IMR-90 (cell line): ENCODE data around the gene ARSB. TPM values are rescaled to one million over a fixed set of nuclear protein-coding genes. Genes with fewer than 3 reads are reported as not detected.

Source experiments
- ATAC-seq: fragments of 200-7000 bp; cut with Tn5 transposase; 2 replicates; pipeline ENCODE4 v1.9.1; 2020; ENCODE audit warnings: low read depth, mild to moderate bottlenecking, moderate library complexity
- BruUV-seq: library from RNA; stranded (reverse); fragments of 400-500 nt; replicated peaks from 2 replicates; lab custom pipeline; 2021; lab: Mats Ljungman, UMichigan
- CTCF ChIA-PET: fragments of 300-600 bp; formaldehyde crosslinking; extraction: SDS; loops from one replicate; lab custom pipeline; 2021; ENCODE audit warnings: antibody characterized with exemption; lab: Yijun Ruan, JAX
- POLR2A ChIA-PET: fragments of 300-600 bp; sonication (Branson Sonifier 250); formaldehyde crosslinking; loops from one replicate; lab custom pipeline; 2022; ENCODE audit warnings: antibody characterized with exemption; ENCODE audit not compliant: unreplicated experiment; lab: Charles Lee
- DNase-seq: peaks from one replicate; pipeline ENCODE4 v3.0.0; 2013
- H2AFZ ChIP-seq: replicated peaks from 2 replicates; pipeline ENCODE3; 2013; ENCODE audit warnings: low read length, mild to moderate bottlenecking; ENCODE audit not compliant: poor library complexity
- H2AK5ac ChIP-seq: 2 replicates; pipeline ENCODE4 v1.6.1; 2013; ENCODE audit warnings: low read depth, low read length, inconsistent platforms
- H2AK9ac ChIP-seq: replicated peaks from 2 replicates; pipeline ENCODE3; 2013; ENCODE audit warnings: mild to moderate bottlenecking, low read depth, low read length, moderate library complexity; ENCODE audit not compliant: poor library complexity
- H2BK120ac ChIP-seq: 2 replicates; pipeline ENCODE4 v1.6.1; 2013; ENCODE audit warnings: low read depth, low read length, inconsistent platforms
- H2BK15ac ChIP-seq: 3 replicates; pipeline ENCODE4 v1.6.1; 2013; ENCODE audit warnings: low read depth, low read length, inconsistent platforms
- H2BK20ac ChIP-seq: 2 replicates; pipeline ENCODE4 v1.6.1; 2013; ENCODE audit warnings: low read depth, mild to moderate bottlenecking, inconsistent platforms, low read length, moderate library complexity
- H2BK5ac ChIP-seq: 2 replicates; pipeline ENCODE4 v1.6.1; 2013; ENCODE audit warnings: mild to moderate bottlenecking, low read depth, low read length, inconsistent platforms; ENCODE audit not compliant: poor library complexity, severe bottlenecking
- H3K14ac ChIP-seq: replicated peaks from 2 replicates; pipeline ENCODE4 v1.6.1; 2013; ENCODE audit warnings: low read depth, low read length, inconsistent platforms
- H3K18ac ChIP-seq: 2 replicates; pipeline ENCODE4 v1.6.1; 2013; ENCODE audit warnings: low read depth, low read length, control low read depth
- H3K23ac ChIP-seq: 2 replicates; pipeline ENCODE4 v1.6.1; 2013; ENCODE audit warnings: low read depth, low read length, inconsistent platforms
- H3K27ac ChIP-seq: 2 replicates; pipeline ENCODE4 v1.5.1; 2013; ENCODE audit warnings: mild to moderate bottlenecking, control low read depth, low read length; ENCODE audit not compliant: insufficient read depth
- H3K27me3 ChIP-seq: 2 replicates; pipeline ENCODE4 v1.6.1; 2013; ENCODE audit warnings: low read length; ENCODE audit not compliant: control insufficient read depth, insufficient read depth
- H3K36me3 ChIP-seq: 2 replicates; pipeline ENCODE4 v1.6.1; 2013; ENCODE audit warnings: low read length, mixed read lengths; ENCODE audit not compliant: control insufficient read depth, insufficient read depth
- H3K4ac ChIP-seq: 2 replicates; pipeline ENCODE4 v1.6.1; 2013; ENCODE audit warnings: low read depth, low read length, inconsistent platforms
- H3K4me1 ChIP-seq: 2 replicates; pipeline ENCODE4 v1.6.1; 2013; ENCODE audit warnings: low read length, mixed read lengths; ENCODE audit not compliant: control insufficient read depth, insufficient read depth
- H3K4me2 ChIP-seq: 2 replicates; pipeline ENCODE4 v1.6.1; 2013; ENCODE audit warnings: low read depth, mild to moderate bottlenecking, control low read depth, low read length, moderate library complexity
- H3K4me3 ChIP-seq: 2 replicates; pipeline ENCODE4 v1.5.1; 2013; ENCODE audit warnings: low read depth, mild to moderate bottlenecking, control low read depth, low read length, moderate library complexity; ENCODE audit not compliant: insufficient read depth
- H3K56ac ChIP-seq: 2 replicates; pipeline ENCODE4 v1.6.1; 2013; ENCODE audit warnings: low read length, inconsistent platforms; ENCODE audit not compliant: insufficient read depth; ENCODE audit errors: extremely low read depth
- H3K79me1 ChIP-seq, 2 experiments: 2 replicates each; pipeline ENCODE4 v1.6.1; 2013; ENCODE audit warnings: low read length in 2 of 2, inconsistent platforms in 1 of 2, low read depth in 1 of 2
- H3K9ac ChIP-seq: 2 replicates; pipeline ENCODE4 v1.6.1; 2013; ENCODE audit warnings: low read depth, low read length, control low read depth
- H3K9me1 ChIP-seq: 2 replicates; pipeline ENCODE4 v1.6.1; 2013; ENCODE audit warnings: low read length, inconsistent platforms; ENCODE audit not compliant: insufficient read depth
- H3K9me3 ChIP-seq: 2 replicates; pipeline ENCODE4 v1.6.1; 2013; ENCODE audit warnings: low read length; ENCODE audit not compliant: control insufficient read depth, insufficient read depth
- H4K20me1 ChIP-seq: 2 replicates; pipeline ENCODE4 v1.6.1; 2013; ENCODE audit warnings: low read length, inconsistent platforms; ENCODE audit not compliant: insufficient read depth
- H4K5ac ChIP-seq: 2 replicates; pipeline ENCODE4 v1.6.1; 2013; ENCODE audit warnings: mild to moderate bottlenecking, low read depth, low read length, control low read depth
- H4K8ac ChIP-seq, 2 experiments: 2 replicates each; pipeline ENCODE4 v1.6.1; 2013; ENCODE audit warnings: low read depth in 2 of 2, low read length in 2 of 2, control low read depth in 1 of 2, inconsistent platforms in 1 of 2
- H4K91ac ChIP-seq: 2 replicates; pipeline ENCODE4 v1.6.1; 2013; ENCODE audit warnings: low read depth, low read length, inconsistent platforms; ENCODE audit not compliant: insufficient read depth
- BHLHE40 ChIP-seq: fragments of 150-350 bp; IDR thresholded peaks from 2 replicates; pipeline ENCODE4 v1.6.1; 2016; ENCODE audit warnings: mild to moderate bottlenecking, low read depth, low read length
- CEBPB ChIP-seq: IDR thresholded peaks from 2 replicates; pipeline ENCODE4 v1.6.1; 2012; ENCODE audit warnings: low read depth, low read length, improper control_type of control experiment
- CHD1 ChIP-seq: IDR thresholded peaks from 2 replicates; pipeline ENCODE4 v1.6.1; 2012; ENCODE audit warnings: low read depth, low read length, improper control_type of control experiment
- CTCF ChIP-seq: conservative IDR thresholded peaks from 2 replicates; pipeline ENCODE4 v1.5.1; 2012; ENCODE audit warnings: mild to moderate bottlenecking, low read depth, low read length, improper control_type of control experiment
- FOS ChIP-seq: fragments of 150-350 bp; IDR thresholded peaks from 2 replicates; pipeline ENCODE4 v1.6.1; 2016; ENCODE audit warnings: low read depth, low read length
- MAFK ChIP-seq: IDR thresholded peaks from 2 replicates; pipeline ENCODE4 v1.6.1; 2012; ENCODE audit warnings: low read depth, low read length, improper control_type of control experiment
- MAZ ChIP-seq: IDR thresholded peaks from 2 replicates; pipeline ENCODE4 v1.6.1; 2012; ENCODE audit warnings: low read depth, mild to moderate bottlenecking, low read length, improper control_type of control experiment, moderate library complexity, borderline replicate concordance
- NFE2L2 ChIP-seq: fragments of 150-350 bp; IDR thresholded peaks from 2 replicates; pipeline ENCODE4 v1.6.1; 2016; ENCODE audit warnings: low read depth, mild to moderate bottlenecking, low read length
- POLR2A ChIP-seq: IDR thresholded peaks from 2 replicates; pipeline ENCODE4 v1.6.1; 2012; ENCODE audit warnings: mild to moderate bottlenecking, low read depth, low read length
- RAD21 ChIP-seq: IDR thresholded peaks from 2 replicates; pipeline ENCODE4 v1.6.1; 2012; ENCODE audit warnings: low read length, improper control_type of control experiment
- RCOR1 ChIP-seq: IDR thresholded peaks from 2 replicates; pipeline ENCODE4 v1.6.1; 2012; ENCODE audit warnings: mild to moderate bottlenecking, low read length, improper control_type of control experiment; ENCODE audit not compliant: insufficient replicate concordance
- USF2 ChIP-seq: fragments of 150-350 bp; IDR thresholded peaks from 2 replicates; pipeline ENCODE4 v1.6.1; 2017; ENCODE audit warnings: mild to moderate bottlenecking, antibody characterized with exemption, low read length, low read depth
- WGBS, 2 experiments: methylation state at CpG; one replicate each; pipeline versions ENCODE4 v1.1.5 to v1.1.7; 2013; ENCODE audit warnings: missing lambda C conversion rate in 2 of 2; ENCODE audit not compliant: insufficient read length in 1 of 2; ENCODE audit errors: extremely low coverage in 2 of 2; 5-methylcytosine and 5-hydroxymethylcytosine counted together
- dilution Hi-C: fragments of 300-500 bp; cut with HindIII; formaldehyde crosslinking; loops from one replicate; pipeline ENCODE4 v1.14.3; 2018; ENCODE audit warnings: low sequenced_read_pairs; ENCODE audit not compliant: unreplicated experiment
- in situ Hi-C: fragments of 300-500 bp; cut with MboI; formaldehyde crosslinking; loops from 3 replicates; pipeline ENCODE4 v1.14.3; 2019; ENCODE audit warnings: low sequenced_read_pairs, inconsistent platforms, mixed read lengths
- intact Hi-C: fragments of 100-400 bp; cut with micrococcal nuclease; formaldehyde crosslinking; loops from 2 replicates; pipeline ENCODE4 v1.10.0; 2022
- polyA plus RNA-seq, 3 experiments: library from polyadenylated mRNA; depleted of rRNA; stranded (reverse); fragments of >200 nt; gene quantifications; 2 replicates each; pipeline ENCODE4 v1.2.3, GENCODE V29; 2012; ENCODE audit warnings: low replicate concordance in 1 of 3
- total RNA-seq: library from RNA; depleted of rRNA; stranded (reverse); fragments of >200 nt; gene quantifications from 2 replicates; pipeline ENCODE4 v1.2.3, GENCODE V29; 2012

ARSB gene
- total and polyA plus RNA-seq, 2 of the 4 experiments (the other 2 are of a cell fraction) = 16.0 to 16.3 TPM

- no peak overlapping the region for H4K91ac ChIP-seq
- no peak for TF ChIP-seq RAD21
- no peak for TF ChIP-seq CTCF
- no peak for TF ChIP-seq FOS
- no peak for TF ChIP-seq BHLHE40
- no peak for TF ChIP-seq CHD1
- no peak for TF ChIP-seq USF2
- TF ChIP-seq POLR2A = no peak
- TF ChIP-seq MAZ = no peak
- no peak for TF ChIP-seq NFE2L2
- no peak for TF ChIP-seq CEBPB
- TF ChIP-seq MAFK = no peak
- no peak for TF ChIP-seq RCOR1
These were observed 26.3 kb downstream of the ARSB start for GRCh38 chr5:78958672-78959445.

More at GRCh38 chr5:78958672-78959445, 26.3 kb downstream of the ARSB start:
- ChIA-PET CTCF (no interaction called here), POLR2A (interaction anchor here (0.6 kb wide), 1 partner anchor 510 kb away, joined by 4 read pairs; no protein-coding TSS in a partner anchor)
- Histone ChIP-seq H3K27ac (no peak overlapping the region), H3K27me3 (no peaks in the 10 kb centered on the region), H3K79me1 (no peaks in the 10 kb centered on the region), H3K56ac (no peak overlapping the region), H3K14ac (no peak overlapping the region), H3K9me1 (no peaks in the 10 kb centered on the region), H3K4ac (no peak overlapping the region), H3K4me1 (no peaks in the 10 kb centered on the region), H3K9ac (no peak overlapping the region), H3K36me3 (0 out of 2 replicates have a peak, but pooled peaks cover 1% of the 10 kb centered on the region), H3K23ac (no peak overlapping the region), H4K20me1 (no peaks in the 10 kb centered on the region), H2AFZ (no peak overlapping the region), H3K4me2 (no peak overlapping the region), H4K8ac (no peak overlapping the region), H2AK9ac (no peak overlapping the region), H2AK5ac (no peak overlapping the region), H2BK120ac (no peak overlapping the region), H2BK20ac (no peak overlapping the region), H3K9me3 (no peaks in the 10 kb centered on the region), H3K18ac (no peak overlapping the region), H2BK5ac (no peak overlapping the region), H3K4me3 (no peak overlapping the region), H2BK15ac (no peak overlapping the region), H4K5ac (no peak overlapping the region)
- in situ Hi-C loops (loop anchor here (25.0 kb wide), 1 partner anchor 647 kb away; no protein-coding TSS in a partner anchor), intact Hi-C loops (loop anchor here (10.0 kb wide), 1 partner anchor 324 kb away; no protein-coding TSS in a partner anchor), dilution Hi-C loops (no loop called here)
- DNase-seq (no peak), ATAC-seq (no peak)
- 72% methylated on average over 2 of the region's 3 CpGs; no CpG with 5 or more reads in 1 of the 2 experiments for WGBS, 2 experiments
- no TSS peak for BruUV-seq
